Stimulated activated naive B cell treated with anti-CD40 and anti-IgM and Interleukin-4, amounts not matched to agents 10 μg/mL and 1 μg/mL and 100 μg/mL, for 72 hours (primary cell): ENCODE data around the gene MTHFD1.

Experiments
- ATAC-seq, 2 donors: fragments of 150-1000 bp; cut with Tn5 transposase; replicated peaks; 2 replicates each; pipeline ENCODE4 v1.10.0; 2021; ENCODE audit warnings: moderate library complexity in 1 of 2
- DNase-seq: peaks from one replicate; pipeline ENCODE4 v3.0.0; 2021
- H3K27ac Mint-ChIP-seq: one replicate; pipeline ENCODE4 v1.8.0; 2022; ENCODE audit warnings: mild to moderate bottlenecking, mixed read lengths
- H3K27me3 Mint-ChIP-seq, 2 donors: one replicate each; pipeline ENCODE4 v1.8.0; 2022; ENCODE audit warnings: mixed read lengths in 2 of 2
- H3K36me3 Mint-ChIP-seq, 2 donors: one replicate each; pipeline ENCODE4 v1.8.0; 2022; ENCODE audit warnings: mixed read lengths in 2 of 2, mild to moderate bottlenecking in 1 of 2
- H3K4me1 Mint-ChIP-seq, 2 donors: one replicate each; pipeline ENCODE4 v1.8.0; 2022; ENCODE audit warnings: mixed read lengths in 2 of 2, mild to moderate bottlenecking in 1 of 2
- H3K4me3 Mint-ChIP-seq, 2 donors: one replicate each; pipeline ENCODE4 v1.8.0; 2022; ENCODE audit warnings: mild to moderate bottlenecking in 2 of 2, mixed read lengths in 2 of 2, moderate library complexity in 1 of 2
- H3K9me3 Mint-ChIP-seq, 2 donors: one replicate each; pipeline ENCODE4 v1.8.0; 2022; ENCODE audit warnings: mixed read lengths in 2 of 2, mild to moderate bottlenecking in 1 of 2

Gene MTHFD1

GRCh38 chr14:64503434-64504309 is 115.5 kb downstream of the MTHFD1 start, which contains the start of gene ZBTB25:
Gene ZBTB25, minus strand, starts transcription at chr14:64503838. Its CDS starts 13,305 bp downstream, at chr14:64490533.
- H3K27ac Mint-ChIP-seq: peak within 1 kb of the TSS; percentile 100
- peaks cover 13 to 21% of the 10 kb centered on the region in 2 donors for H3K36me3 Mint-ChIP-seq
- no peaks in the 10 kb centered on the region for H3K27me3 Mint-ChIP-seq
- ATAC-seq (peak; percentile 66 to 72), DNase-seq (peak; percentile 93)
- H3K4me1 Mint-ChIP-seq: peaks cover 39 to 69% of the 10 kb centered on the region in 2 donors
- H3K9me3 Mint-ChIP-seq: no peaks in the 10 kb centered on the region
- H3K4me3 Mint-ChIP-seq: peak within 1 kb of the TSS; percentile 85 to 100

- peak within 1 kb of the TSS; percentile 100 for H3K27ac Mint-ChIP-seq
- peak; percentile 53 to 55 for ATAC-seq
- H3K4me3 Mint-ChIP-seq: peak within 1 kb of the TSS; percentile 85 to 100
- DNase-seq: peak; percentile 83
- H3K27me3 Mint-ChIP-seq: no peaks in the 10 kb centered on the region
- peaks cover 15 to 26% of the 10 kb centered on the region in 2 donors for H3K36me3 Mint-ChIP-seq
- H3K4me1 Mint-ChIP-seq: peaks cover 45 to 76% of the 10 kb centered on the region in 2 donors
- H3K9me3 Mint-ChIP-seq: no peaks in the 10 kb centered on the region
These were observed 116.2 kb downstream of the MTHFD1 start, which contains the start of gene ZBTB1 for GRCh38 chr14:64504310-64504896. Gene ZBTB1, plus strand, starts transcription at chr14:64504770. Its CDS starts 16,735 bp downstream, at chr14:64521505.

- H3K36me3 Mint-ChIP-seq: peaks cover 15 to 26% of the 10 kb centered on the region in 2 donors
- peaks cover 43 to 78% of the 10 kb centered on the region in 2 donors for H3K4me1 Mint-ChIP-seq
- H3K4me3 Mint-ChIP-seq: peak overlapping the region; percentile 85 to 100
- DNase-seq (peak; percentile 75), ATAC-seq (peak; percentile 40 to 44)
- H3K27me3 Mint-ChIP-seq: no peaks in the 10 kb centered on the region
- no peaks in the 10 kb centered on the region for H3K9me3 Mint-ChIP-seq
- peak overlapping the region; percentile 100 for H3K27ac Mint-ChIP-seq
These were observed 117.0 kb downstream of the MTHFD1 start for GRCh38 chr14:64504897-64505794.

GRCh38 chr14:64506721-64507120 is 118.6 kb downstream of the MTHFD1 start:
- Mint-ChIP-seq H3K36me3 (peaks cover 15 to 26% of the 10 kb centered on the region in 2 donors), H3K9me3 (no peaks in the 10 kb centered on the region), H3K4me3 (peak overlapping the region; percentile 85 to 100), H3K4me1 (peaks cover 55 to 80% of the 10 kb centered on the region in 2 donors), H3K27ac (peak overlapping the region; percentile 100), H3K27me3 (no peaks in the 10 kb centered on the region)
- no peak for DNase-seq
- no peak for ATAC-seq

- peak overlapping the region; percentile 60 for H3K27ac Mint-ChIP-seq
- DNase-seq (no peak), ATAC-seq (no peak)
- H3K4me1 Mint-ChIP-seq: peaks cover 47 to 72% of the 10 kb centered on the region in 2 donors
- H3K4me3 Mint-ChIP-seq: peak overlapping the region; percentile 19 to 85
- H3K9me3 Mint-ChIP-seq: no peaks in the 10 kb centered on the region
- H3K36me3 Mint-ChIP-seq: peaks cover 15 to 24% of the 10 kb centered on the region in 2 donors
- H3K27me3 Mint-ChIP-seq: no peaks in the 10 kb centered on the region
These were observed 119.4 kb downstream of the MTHFD1 start for GRCh38 chr14:64507376-64508156.

GRCh38 chr14:64508215-64508776 is 120.1 kb downstream of the MTHFD1 start:
- Mint-ChIP-seq H3K36me3 (peaks cover 15 to 20% of the 10 kb centered on the region in 2 donors), H3K4me1 (peaks cover 45 to 68% of the 10 kb centered on the region in 2 donors), H3K9me3 (no peaks in the 10 kb centered on the region), H3K4me3 (peak overlapping the region; percentile 29 to 43), H3K27ac (peak overlapping the region; percentile 37), H3K27me3 (no peaks in the 10 kb centered on the region)
- ATAC-seq (peak; percentile 14 to 20), DNase-seq (no peak)

GRCh38 chr14:64509036-64509435 is 120.9 kb downstream of the MTHFD1 start:
- no peaks in the 10 kb centered on the region for H3K27me3 Mint-ChIP-seq
- ATAC-seq (no peak), DNase-seq (no peak)
- H3K27ac Mint-ChIP-seq: peak overlapping the region; percentile 86
- H3K4me1 Mint-ChIP-seq: peaks cover 45 to 73% of the 10 kb centered on the region in 2 donors
- peaks cover 14 to 19% of the 10 kb centered on the region in 2 donors for H3K36me3 Mint-ChIP-seq
- peak overlapping the region; percentile 39 to 47 for H3K4me3 Mint-ChIP-seq
- H3K9me3 Mint-ChIP-seq: no peaks in the 10 kb centered on the region
